Measurements from ENCODE around the gene CATSPER3.

Gene CATSPER3

DNA sequence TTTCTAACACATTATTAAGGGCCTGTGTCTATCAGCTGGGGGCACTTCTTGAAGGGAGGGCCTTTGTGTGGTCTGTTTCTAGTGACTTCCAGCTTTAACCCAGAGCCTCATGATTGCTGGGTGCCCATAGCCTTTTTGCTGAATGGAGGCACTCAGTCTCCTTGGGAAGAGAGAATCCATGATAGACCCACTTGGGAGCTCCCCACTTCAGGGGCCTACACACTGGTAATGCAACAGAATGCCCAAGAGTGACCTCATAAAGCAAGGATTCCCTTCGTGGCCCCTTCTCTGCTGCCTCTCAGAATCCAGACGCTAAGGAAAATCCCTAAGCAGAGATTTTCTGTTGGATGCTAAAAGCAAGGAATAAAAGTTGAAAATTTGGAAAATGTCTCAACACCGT, at the start of gene CATSPER3:
Gene CATSPER3 (plus strand): TSS at position 301 of the 400 bp plus-strand sequence. CDS start 85 bp downstream, at position 386.
- no peak for DNase-seq

DNA sequence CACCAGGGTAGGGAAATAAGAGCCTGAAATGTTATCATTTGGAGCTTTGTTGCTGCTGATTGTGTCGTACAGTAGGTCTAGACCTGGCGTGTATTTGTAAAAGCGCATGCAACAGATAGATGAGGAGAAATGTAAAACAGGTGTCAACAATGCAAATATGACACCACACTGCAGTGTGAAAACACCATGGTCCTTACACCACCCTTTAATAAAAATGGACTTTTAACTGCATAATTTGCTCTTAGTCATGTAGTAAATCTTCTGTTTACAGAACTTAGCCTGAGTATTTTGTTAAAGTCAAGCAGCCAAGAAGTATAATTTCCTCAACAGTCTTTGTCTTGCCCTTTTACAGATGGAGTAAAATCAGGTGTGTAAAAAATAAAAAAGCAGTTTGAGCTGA, 48.8 kb upstream of the CATSPER3 start:
- no peak for DNase-seq

DNA sequence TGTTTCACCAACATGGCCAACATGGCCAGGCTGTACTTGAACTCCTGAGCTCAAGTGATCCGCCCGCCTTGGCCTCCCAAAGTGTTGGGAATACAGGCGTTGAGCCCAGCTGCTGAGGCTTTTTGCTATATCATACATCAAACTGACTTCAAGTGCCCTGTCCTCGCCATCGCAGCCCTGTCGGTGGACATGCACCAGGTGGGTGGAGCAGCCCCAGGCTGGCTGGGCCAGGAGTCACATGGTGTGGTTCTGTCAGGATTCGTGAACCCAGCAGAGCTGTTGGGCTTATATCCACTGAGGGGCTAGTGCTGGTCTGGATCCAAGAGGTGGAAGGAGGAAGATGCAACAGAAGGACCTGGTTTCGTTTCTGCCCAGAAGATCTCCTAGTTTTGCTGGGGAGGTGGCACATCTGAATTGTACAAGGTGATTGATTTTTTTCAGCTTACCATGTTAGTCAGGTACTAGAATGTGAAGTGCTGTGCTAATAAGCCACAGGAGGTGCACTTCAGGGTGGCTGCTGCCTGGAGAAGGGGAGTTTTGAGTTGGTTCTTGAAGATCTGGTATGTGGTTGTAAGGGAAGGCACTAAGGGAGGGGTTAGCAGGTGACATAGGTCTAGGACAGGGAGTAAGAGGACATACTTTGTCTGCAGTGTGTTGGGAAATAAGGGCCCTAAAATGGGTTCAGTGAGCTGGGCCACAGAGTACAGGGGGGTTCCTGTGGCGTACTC, 46.7 kb upstream of the CATSPER3 start:
- DNase-seq, result no peak

DNA sequence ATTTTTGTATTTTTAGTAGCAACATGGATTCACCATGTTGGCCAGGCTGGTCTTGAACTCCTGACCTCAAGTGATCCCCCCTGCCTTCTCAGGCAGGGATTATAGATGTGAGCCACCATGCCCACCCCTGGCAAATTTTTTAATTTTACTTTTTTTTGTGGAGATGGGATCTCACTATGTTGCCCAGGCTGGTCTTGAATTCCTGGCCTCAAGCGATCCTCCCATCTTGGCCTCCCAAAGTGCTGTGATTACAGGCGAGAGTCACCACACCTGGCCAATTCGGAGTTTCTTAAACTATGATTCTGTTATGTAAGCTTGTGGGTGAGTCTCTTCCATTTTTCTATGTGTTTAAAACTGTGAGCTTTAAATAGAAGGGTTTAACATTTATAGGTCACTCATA, 35.2 kb upstream of the CATSPER3 start:
- no peak for DNase-seq

DNA sequence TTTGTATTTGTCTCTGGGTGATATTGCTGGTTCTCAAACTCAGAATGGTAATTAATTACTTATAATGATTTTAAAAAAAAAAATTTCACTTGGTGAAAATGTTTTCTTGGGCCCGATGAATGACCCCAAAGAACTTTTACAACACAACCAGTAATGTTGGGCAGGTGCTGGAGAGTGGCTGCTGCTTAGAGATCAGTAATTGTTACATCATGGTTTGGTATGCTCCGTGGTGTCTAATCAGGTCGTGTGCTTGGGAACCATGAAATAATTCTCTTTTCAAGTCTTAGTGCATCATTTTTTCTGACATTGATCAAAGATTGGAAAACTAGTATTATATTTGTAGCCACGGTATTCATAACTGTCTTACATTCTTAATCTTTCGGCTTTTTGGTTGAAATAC, 33.5 kb upstream of the CATSPER3 start:
- DNase-seq, result no peak

DNA sequence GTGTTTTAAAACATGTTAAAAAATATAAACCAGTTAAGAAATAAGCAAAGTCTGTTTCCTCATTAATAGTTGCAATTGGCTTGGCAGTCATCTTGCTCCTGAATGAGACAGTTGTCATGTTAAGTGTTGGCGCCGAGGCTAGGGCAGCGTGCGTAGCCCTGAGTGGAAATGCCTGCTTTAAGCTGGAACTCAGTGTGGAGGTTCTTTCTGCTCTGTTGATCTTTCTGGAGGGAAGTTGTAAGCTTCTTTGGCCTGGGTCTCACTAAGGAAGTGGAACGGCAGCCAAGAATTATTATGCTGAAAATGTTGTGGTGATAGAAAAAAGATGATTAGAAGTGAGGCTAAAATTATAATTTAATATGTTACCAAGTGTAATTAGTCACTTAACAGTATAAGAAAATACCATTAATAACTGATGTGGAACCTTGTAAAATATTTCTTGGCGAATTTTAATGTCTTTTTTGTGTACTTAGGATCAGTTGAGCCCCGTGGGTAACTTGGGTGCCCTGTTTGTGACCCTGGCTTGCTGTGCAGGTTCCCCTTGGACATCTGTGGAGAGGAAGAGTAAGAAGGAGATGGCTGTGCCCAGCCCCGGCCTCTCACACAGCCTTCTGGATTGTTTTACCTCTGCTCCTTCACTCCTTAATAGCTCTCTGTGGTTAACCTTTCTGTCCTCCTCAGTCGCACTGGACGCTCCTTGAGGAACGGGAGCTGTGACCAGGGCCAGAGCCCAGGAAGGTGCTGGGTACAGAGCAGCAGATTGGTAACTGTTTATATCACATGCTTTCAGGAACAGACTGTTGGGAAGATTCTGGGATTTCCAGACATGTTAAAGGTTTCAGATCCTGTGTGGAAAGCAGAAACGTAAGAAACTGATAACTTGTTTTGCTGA, 31.8 kb upstream of the CATSPER3 start:
- no peak for DNase-seq

DNA sequence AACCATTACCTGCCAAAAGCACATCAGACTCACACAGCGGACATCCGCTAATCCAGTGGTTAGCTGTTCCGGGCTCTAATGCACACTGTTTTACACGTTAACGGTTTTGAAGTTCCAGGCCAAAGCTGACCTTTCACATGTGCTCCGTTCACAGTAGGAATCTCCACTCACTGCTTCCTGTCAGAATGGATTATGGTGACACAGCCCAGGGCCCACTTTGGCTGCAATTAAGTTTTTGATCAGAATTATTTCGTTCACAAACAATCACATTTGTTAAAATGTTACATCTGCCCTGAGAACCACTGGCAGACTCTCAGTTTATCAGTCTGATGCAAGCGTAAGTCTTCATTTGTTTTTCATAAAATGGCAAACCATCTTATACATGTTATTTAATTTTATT, 30.2 kb upstream of the CATSPER3 start:
- DNase-seq, result no peak

DNA sequence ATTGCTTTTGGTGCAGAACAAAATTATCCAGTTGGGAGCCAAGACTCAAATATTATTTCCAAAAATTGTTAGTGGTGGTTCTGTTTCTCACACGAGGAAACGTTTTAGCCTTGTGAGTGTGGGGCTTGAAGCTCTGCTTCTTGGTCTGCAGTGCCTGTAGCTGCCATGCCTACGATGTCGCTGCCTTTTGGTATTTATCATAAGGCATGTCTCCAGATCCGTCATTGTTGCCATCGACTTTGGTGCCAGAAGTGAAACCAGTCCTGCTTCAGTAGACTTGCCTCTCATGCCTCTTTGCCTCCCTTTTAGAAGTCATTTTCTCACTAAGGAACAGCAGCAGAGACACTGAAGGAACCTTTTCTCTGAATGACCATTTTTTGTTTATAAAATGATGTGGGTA, 29.7 kb upstream of the CATSPER3 start:
- DNase-seq, result no peak

DNA sequence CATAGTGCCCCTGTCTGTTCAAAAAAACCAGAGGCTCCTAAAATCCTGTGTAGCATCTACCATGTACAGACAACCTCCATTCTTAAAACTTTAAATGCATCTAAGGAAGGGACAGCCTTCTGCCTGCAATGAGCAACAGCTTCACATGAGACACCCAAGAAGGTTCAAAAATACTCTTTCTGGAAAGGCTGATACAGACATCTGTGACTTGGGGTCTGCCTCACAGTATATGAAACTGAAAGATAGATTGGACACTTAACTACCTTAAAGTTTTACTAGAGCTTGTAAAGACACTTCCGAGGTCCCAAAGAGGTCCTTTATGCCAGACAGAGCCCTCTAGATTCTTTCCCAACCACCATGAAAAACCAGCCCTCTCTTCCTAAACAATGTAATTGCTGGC, 28.2 kb upstream of the CATSPER3 start:
- DNase-seq, result no peak

DNA sequence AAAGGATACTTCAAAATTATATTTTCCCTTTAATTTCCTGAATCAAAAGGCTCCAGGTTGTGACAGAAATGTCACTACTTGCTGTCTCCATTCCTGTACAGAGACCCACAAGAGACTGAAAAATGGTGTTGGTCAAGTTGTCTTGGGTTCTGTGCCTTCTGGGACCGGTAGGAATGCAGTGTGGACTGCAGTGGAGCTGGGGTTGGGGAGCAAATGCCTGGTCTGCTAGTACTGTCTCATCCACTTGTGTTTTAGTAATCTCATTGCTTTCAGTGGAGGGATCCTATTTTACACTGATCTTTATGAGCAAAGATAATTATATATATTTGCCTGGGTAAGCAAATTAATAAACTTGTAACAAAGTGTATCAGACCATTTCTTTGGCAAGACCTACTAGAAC, 24.2 kb upstream of the CATSPER3 start:
- no peak for DNase-seq

DNA sequence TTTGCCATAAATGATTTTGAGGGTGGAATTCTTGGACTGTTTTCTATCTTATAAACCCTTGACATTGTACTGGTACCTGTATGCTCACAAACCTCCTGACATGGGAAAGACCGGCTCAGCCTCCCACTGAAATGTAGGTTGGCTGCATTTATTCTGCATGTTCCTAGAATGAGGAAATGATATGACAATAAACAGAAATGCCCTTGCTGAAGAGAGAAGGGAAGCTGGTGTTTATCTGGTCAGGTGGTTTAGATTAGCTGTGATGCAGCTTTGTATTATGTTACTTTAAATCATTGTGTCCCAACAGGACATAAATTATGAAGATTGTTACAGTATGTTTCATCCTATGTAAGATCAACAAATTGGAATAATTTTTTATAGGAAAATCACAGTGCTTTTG, 23.1 kb upstream of the CATSPER3 start:
- DNase-seq, result no peak

DNA sequence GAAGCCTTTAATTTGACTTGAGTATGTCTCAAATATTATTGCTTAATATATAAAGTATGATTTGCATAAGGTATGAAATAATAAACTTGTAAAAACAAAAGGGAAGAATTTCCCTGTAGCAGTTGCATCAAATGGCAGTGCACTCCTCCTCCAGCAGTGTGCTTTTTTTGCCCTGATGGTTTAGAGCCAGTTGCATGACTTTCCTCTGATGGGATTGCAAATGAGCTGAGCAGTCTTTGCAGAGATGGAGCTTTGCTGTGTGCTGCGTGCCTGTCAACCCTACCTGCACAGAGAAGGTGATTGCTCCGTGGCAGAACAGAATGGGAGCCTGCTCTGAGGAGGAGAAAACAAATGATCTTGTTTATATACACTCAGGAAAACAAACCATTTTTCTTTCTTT, 22.7 kb upstream of the CATSPER3 start:
- no peak for DNase-seq

DNA sequence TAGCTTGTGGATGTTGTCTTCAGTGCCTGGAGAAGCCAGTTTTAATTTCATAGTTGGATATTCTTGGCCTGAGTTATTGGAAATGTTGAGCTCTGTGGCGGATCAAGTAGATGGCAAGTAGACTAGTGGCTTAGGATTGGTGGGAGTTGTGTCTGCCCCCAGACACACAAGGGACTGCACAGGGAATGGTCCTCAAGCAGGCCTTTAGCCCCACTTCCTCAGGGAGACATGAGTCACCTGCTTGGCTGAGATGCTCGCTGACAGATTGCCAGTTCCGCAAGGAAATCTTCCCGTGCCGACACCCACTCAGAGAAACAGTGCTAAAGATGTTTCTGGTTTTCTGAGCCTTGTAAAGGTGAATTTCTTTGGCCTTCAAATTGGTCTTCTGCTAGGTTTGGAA, 18.8 kb upstream of the CATSPER3 start:
- DNase-seq, result no peak

DNA sequence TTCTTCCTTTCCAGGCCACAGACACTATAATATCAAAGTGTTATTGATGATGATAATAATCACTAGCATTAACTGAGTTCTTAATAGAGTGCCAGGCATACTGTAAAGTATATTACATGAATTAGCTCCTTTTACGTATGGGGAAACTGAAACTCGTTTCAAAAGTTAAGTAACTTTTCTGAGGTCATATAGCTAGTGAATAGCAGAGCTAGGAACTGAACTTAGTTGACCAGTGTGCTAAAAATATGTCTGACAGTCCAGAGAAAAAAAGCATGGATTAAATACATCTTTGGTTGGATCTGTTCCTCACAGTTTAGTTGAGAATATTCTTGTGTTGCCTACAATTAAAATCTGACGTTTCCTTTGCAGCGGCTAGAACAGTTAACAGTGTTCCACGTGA, 18.4 kb upstream of the CATSPER3 start:
- DNase-seq, result no peak

DNA sequence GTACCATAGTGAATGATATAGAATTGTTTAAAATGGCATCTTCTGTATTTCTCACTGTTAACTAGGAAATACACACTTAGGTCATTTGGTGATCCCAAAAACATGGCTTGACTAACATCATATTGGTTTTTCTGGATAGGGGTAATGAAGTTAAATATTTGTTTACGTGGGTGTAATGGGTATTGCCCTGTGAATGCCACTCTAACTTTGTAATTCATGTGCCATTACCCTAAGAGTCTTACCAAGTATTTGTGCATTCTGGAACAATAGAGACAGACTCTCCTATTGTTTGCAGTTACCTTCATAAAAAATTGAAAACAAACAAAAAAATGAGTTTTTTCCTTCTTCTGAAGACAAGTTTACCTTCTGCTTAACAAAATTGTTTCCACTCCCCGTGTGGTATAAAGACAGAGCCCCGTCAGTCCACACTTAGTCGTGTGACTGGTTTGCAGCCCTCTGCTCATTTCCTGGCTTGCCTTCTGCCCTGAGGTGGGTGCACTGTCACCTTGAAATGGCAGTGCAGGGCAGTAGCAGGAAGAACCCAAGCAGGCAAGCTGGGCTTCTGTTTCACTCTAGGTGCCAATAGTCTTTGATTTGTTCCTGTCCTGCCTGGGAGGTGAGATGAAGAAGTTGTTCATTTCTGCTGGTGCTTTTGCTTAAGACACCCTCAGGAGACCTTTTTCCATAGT, 9.6 kb upstream of the CATSPER3 start:
- no peak for DNase-seq

DNA sequence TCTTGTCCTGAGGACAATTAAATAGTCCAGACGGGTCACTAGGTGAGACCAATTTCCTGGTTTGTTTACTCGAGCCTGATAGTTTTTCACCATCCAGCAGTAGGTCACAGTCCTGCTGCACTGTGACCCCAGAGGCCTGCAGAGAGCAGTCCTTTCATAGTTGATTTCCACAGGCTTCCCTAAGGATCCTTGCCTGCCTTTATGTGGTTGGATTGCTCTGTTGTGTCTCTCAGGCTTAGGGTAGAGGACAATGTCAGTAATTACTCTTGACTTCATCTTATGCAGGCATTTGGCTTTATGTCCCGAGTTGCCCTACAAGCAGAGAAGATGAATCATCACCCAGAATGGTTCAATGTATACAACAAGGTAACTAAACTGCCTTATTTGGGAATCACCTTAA, 9.0 kb upstream of the CATSPER3 start:
- DNase-seq, result no peak

DNA sequence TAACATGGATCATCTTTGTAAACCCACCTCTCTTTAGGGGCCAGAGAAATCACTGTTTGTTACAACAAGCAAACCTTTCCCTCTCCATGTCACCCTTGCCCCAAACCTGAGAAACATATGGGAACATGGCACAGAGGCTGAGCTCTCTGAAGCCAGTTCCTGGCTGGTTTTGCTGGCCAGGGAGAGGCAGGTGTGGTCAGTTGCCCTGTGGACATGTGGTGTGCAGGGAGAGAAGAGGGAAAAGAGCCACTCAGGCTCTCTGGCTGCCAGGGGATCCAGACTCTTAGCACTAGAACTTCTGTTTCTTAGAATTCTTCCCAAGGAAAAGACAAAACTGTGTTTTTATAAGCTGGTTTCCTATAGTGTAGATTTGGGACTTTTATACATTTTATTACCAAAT, 4.6 kb upstream of the CATSPER3 start:
- no peak for DNase-seq

DNA sequence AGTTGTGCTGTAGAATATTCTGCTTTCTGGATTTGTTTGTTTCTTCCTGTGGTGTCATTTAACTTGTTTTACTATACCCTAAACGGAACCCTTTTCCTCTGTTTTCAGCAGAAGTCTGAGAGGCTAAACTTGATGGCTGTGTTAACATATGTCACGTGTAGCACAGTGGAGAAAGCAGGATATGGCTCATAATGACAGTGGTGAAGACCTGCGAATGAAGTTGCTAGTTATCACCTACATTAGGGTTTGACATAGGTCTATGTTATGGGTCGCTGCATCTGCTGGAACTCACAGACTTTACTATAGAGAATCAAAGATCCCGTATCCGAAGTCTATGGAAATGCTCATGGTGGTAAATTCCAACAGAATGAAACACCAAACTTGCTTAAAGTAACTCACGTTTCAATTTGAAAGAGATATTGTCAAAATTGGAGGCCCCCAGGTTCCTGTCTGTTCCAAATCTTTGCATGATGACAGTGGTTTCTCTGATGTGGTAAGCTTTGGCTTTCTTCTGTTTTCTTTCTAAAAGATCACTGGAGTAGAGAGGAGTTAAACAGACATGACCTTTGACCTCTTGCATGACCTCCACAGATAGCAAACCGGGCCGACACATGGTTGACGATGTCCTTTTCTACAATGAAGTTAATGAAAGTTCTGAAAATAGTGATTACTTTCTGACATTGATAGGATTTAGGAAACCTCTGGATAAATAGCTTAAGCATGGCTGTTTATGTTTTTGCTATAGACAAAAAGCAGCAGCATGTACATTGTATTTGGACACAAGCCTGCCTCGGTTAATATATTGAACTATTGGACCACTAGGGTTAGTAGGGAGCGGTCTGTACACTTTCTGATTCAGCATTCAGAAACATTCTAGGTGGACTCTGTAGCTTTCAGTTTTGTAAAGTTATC, 3.1 kb upstream of the CATSPER3 start:
- DNase-seq, result no peak

DNA sequence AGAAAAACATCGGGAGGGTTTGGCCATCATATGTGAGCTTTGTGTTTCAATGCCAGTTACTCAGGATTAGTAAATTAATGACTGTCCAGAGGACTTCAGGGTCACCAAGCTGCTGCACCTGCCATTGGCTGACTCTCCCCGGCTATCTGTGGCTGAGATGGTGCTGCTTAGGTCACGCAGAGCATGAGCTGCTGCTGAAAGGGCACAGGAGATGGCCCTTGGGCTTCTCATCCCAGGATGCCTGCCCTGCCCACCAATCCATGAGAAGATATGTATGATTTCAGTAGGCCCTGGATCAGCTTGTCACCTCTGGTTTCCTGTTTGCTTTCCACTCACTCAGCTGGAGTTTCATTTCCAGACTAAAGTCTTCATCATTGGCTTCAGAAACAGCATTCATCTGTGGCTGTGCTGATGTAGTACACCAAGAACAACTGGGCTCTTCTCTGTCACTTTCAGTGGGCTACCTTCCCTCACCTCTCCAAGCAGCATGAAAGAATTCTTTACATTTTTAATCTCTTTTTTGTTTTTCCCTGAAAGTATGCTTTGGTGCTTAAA, 2.4 kb upstream of the CATSPER3 start:
- DNase-seq, result no peak

DNA sequence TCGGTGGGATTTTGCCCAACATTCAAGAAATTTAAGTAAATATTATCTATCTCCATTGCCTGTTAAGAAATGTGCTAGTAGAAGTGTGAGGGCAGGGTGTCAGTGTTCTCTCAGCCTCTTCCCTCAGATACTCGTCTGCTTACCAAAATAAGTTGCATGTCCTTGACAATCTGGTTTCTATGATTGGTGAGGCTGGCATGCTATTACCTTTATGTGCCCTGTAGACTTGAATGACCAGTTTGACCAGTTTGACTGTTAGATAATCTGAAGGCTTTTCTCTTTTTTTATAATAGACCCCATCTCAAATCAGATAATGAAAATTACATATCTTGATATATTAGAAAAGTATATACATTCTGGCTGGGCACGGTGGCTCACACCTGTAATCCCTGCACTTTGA, 348 bp downstream of the CATSPER3 start:
- DNase-seq, result no peak

DNA sequence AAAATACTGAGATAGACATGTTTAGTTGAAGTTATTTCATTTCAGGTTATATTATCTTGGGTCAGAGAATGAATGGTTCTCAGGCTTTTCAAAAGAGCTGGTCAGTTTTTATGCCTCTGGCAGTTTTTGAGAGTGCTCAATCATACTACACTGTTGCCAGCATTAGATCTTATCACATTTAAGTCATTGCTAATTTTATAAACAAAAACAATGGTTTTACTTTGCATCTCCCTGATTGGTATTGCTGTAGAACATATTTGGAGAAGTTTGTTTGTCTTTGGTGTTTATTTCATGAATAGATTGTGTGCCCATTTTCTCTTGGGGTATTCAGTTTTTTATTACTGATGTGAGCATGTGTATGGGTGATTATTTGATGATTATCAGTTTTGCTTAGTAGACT, 1.5 kb downstream of the CATSPER3 start:
- DNase-seq, result no peak

DNA sequence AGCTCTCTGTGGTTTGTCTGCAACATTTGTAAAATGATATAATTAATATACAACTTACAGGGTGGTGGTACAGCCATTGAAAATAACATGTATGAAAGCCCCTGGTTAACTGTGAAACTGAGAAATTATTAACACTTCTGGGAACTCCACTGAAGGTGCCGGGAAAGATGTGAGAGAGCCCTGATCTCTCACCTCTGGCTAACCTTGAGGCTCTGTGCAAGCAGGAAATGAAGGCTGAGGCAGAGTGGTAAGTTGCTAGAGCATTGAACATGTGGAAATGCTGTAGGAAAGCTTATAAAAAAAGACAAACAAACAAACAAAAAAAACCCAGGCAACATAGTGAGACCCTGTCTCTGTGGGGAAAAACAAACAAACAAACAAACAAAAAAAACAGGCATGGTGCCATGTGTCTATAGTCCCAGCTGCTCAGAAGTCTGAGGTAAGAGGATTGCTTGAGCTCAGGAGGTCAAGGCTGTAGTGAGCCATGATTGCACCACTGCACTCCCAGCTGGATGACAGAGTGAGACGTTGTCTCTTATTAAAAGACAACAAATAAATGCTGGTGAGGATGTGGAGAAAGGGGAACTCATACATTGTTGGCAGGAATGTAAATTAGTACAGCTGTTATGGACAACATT, 7.5 kb downstream of the CATSPER3 start:
- no peak for DNase-seq
